ENCODE results near the gene ALG1.

GRCh38 chr16:5045499-5046115 lies 26.0 kb upstream of the ALG1 start:
- TF ChIP-seq ARNTL (CRISPR knock-in tag; IDR thresholded peaks at IDR 0.05; ENCODE audit: borderline replicate concordance, low read depth) (no peak), PATZ1 (CRISPR knock-in tag; IDR thresholded peaks at IDR 0.05; ENCODE audit: borderline replicate concordance) (no peak), ZFP3 (CRISPR knock-in tag; IDR thresholded peaks at IDR 0.05) (no peak), CREB5 (CRISPR knock-in tag; IDR thresholded peaks at IDR 0.05; ENCODE audit: low read depth) (no peak), ISL1 (CRISPR knock-in tag; IDR thresholded peaks at IDR 0.05) (no peak), CSDC2 (CRISPR knock-in tag; IDR thresholded peaks at IDR 0.05) (no peak), ZFP30 (CRISPR knock-in tag; IDR thresholded peaks at IDR 0.05) (no peak), BACH2 (CRISPR knock-in tag; IDR thresholded peaks at IDR 0.05; ENCODE audit: borderline replicate concordance) (no peak), GLIS3 (CRISPR knock-in tag; IDR thresholded peaks at IDR 0.05) (no peak), RARB (CRISPR knock-in tag; IDR thresholded peaks at IDR 0.05) (no peak), PPARA (CRISPR knock-in tag; IDR thresholded peaks at IDR 0.05; ENCODE audit: borderline replicate concordance) (no peak), ZNF8 (CRISPR knock-in tag; IDR thresholded peaks at IDR 0.05) (no peak), POU6F1 (CRISPR knock-in tag; IDR thresholded peaks at IDR 0.05; ENCODE audit: borderline replicate concordance, low read depth) (no peak)

Data from SK-N-SH treated with all-trans-retinoic acid at 6 μM for 48 hours (cell line).